ENCODE data around the gene ABCF1.
"Not testable (repeated sequence)": the region's sequence is repeated elsewhere in the genome, so short reads cannot be mapped to it uniquely, and the experiment has no call there.

Gene ABCF1

GRCh38 chr6:30571075-30571761, at the start of gene ABCF1:
TSS of gene ABCF1 (plus strand) at chr6:30571442. CDS start at chr6:30571488, 46 bp downstream.
- Histone ChIP-seq H3K9ac (ENCODE audit: low read length) (peak within 1 kb of the TSS; percentile 88), H3K4me1 (ENCODE audit: low read length) (peaks cover 18% of the 10 kb centered on the region), H4K20me1 (ENCODE audit: insufficient read depth, low read length) (peaks cover 10% of the 10 kb centered on the region; the same call in 1 of the 2 replicates), H3K27ac (ENCODE audit: low read length) (peak within 1 kb of the TSS; percentile 74; the same call in 1 of the 2 replicates), H3K4me3 (ENCODE audit: low read length) (peak within 1 kb of the TSS; percentile 90), H3K9me3 (replicated peaks; ENCODE audit: insufficient read depth, low read length) (no peaks in the 10 kb centered on the region), H3K36me3 (replicated peaks; ENCODE audit: insufficient read depth, low read length) (no peaks in the 10 kb centered on the region), H2AFZ (ENCODE audit: low read length) (peak within 1 kb of the TSS; percentile 95), H3K27me3 (replicated peaks; ENCODE audit: insufficient read depth, low read length) (no peaks in the 10 kb centered on the region), H3K4me2 (ENCODE audit: low read depth, low read length) (peak within 1 kb of the TSS; percentile 95), H3K79me2 (ENCODE audit: low read length) (peaks cover 48% of the 10 kb centered on the region), H3F3A (ENCODE audit: insufficient read depth, low read length) (peaks cover 11% of the 10 kb centered on the region; the same call in 1 of the 2 replicates), H3K9me2 (replicated peaks; ENCODE audit: insufficient read depth, low read length) (no peaks in the 10 kb centered on the region)
- TF ChIP-seq EZH2phosphoT487 (IDR thresholded peaks at IDR 0.05; ENCODE audit: low read length) = no peak
- TF ChIP-seq EZH2 (optimal IDR thresholded peaks at IDR 0.05; ENCODE audit: low read depth, low read length) = no peak
- no peak for TF ChIP-seq CTCF (IDR thresholded peaks at IDR 0.05; ENCODE audit: low read length)
- peak; percentile 97 for DNase-seq

- H3K4me1 ChIP-seq (ENCODE audit: low read length); H2AFZ ChIP-seq (ENCODE audit: low read length); H3K27ac ChIP-seq (ENCODE audit: low read length); H3K79me2 ChIP-seq (ENCODE audit: low read length); H3K4me2 ChIP-seq (ENCODE audit: low read depth, low read length); H4K20me1 ChIP-seq (ENCODE audit: insufficient read depth, low read length); H3K9me3 ChIP-seq (replicated peaks; ENCODE audit: insufficient read depth, low read length); H3K27me3 ChIP-seq (replicated peaks; ENCODE audit: insufficient read depth, low read length); H3K4me3 ChIP-seq (ENCODE audit: low read length); DNase-seq; H3K9me2 ChIP-seq (replicated peaks; ENCODE audit: insufficient read depth, low read length); H3K9ac ChIP-seq (ENCODE audit: low read length); H3K36me3 ChIP-seq (replicated peaks; ENCODE audit: insufficient read depth, low read length); H3F3A ChIP-seq (ENCODE audit: insufficient read depth, low read length): not testable (repeated sequence)
Measured at GRCh38 chr6:30521952-30522351, 49.3 kb upstream of the ABCF1 start.

- H3K36me3 ChIP-seq (replicated peaks; ENCODE audit: insufficient read depth, low read length); H3K27me3 ChIP-seq (replicated peaks; ENCODE audit: insufficient read depth, low read length); H3K4me2 ChIP-seq (ENCODE audit: low read depth, low read length); H3K9me2 ChIP-seq (replicated peaks; ENCODE audit: insufficient read depth, low read length); DNase-seq; H3K79me2 ChIP-seq (ENCODE audit: low read length); H3K9me3 ChIP-seq (replicated peaks; ENCODE audit: insufficient read depth, low read length); H3K27ac ChIP-seq (ENCODE audit: low read length); H3K4me3 ChIP-seq (ENCODE audit: low read length); H4K20me1 ChIP-seq (ENCODE audit: insufficient read depth, low read length); H2AFZ ChIP-seq (ENCODE audit: low read length); H3K9ac ChIP-seq (ENCODE audit: low read length): not testable (repeated sequence)
- Histone ChIP-seq H3K4me1 (ENCODE audit: low read length) (peaks cover 24% of the 10 kb centered on the region), H3F3A (ENCODE audit: insufficient read depth, low read length) (peaks cover 16% of the 10 kb centered on the region)
Measured at GRCh38 chr6:30526444-30526843, 44.8 kb upstream of the ABCF1 start.

GRCh38 chr6:30529349-30529875, 41.8 kb upstream of the ABCF1 start:
- H3K4me1 ChIP-seq (ENCODE audit: low read length) = peaks cover 24% of the 10 kb centered on the region
- not testable (repeated sequence) for H3K9me3 ChIP-seq (replicated peaks; ENCODE audit: insufficient read depth, low read length); H3K9me2 ChIP-seq (replicated peaks; ENCODE audit: insufficient read depth, low read length); H4K20me1 ChIP-seq (ENCODE audit: insufficient read depth, low read length); H3K79me2 ChIP-seq (ENCODE audit: low read length); DNase-seq; H3K27me3 ChIP-seq (replicated peaks; ENCODE audit: insufficient read depth, low read length); H3K36me3 ChIP-seq (replicated peaks; ENCODE audit: insufficient read depth, low read length); H3K4me3 ChIP-seq (ENCODE audit: low read length); H3K9ac ChIP-seq (ENCODE audit: low read length)
- peaks cover 18% of the 10 kb centered on the region for H3F3A ChIP-seq (ENCODE audit: insufficient read depth, low read length)
- 0 out of 2 replicates have a peak overlapping the region, but pooled peaks have one; percentile 0 for H2AFZ ChIP-seq (ENCODE audit: low read length)
- peak overlapping the region; percentile 1; the same call in 1 of the 2 replicates for H3K4me2 ChIP-seq (ENCODE audit: low read depth, low read length)
- peak overlapping the region; percentile 11; the same call in 1 of the 2 replicates for H3K27ac ChIP-seq (ENCODE audit: low read length)

All from MM.1S (cell line).